ENCODE data around the gene NARS2.
"Not testable (repeated sequence)": the region's sequence is repeated elsewhere in the genome, so short reads cannot be mapped to it uniquely, and the experiment has no call there.

NARS2 gene

DNA sequence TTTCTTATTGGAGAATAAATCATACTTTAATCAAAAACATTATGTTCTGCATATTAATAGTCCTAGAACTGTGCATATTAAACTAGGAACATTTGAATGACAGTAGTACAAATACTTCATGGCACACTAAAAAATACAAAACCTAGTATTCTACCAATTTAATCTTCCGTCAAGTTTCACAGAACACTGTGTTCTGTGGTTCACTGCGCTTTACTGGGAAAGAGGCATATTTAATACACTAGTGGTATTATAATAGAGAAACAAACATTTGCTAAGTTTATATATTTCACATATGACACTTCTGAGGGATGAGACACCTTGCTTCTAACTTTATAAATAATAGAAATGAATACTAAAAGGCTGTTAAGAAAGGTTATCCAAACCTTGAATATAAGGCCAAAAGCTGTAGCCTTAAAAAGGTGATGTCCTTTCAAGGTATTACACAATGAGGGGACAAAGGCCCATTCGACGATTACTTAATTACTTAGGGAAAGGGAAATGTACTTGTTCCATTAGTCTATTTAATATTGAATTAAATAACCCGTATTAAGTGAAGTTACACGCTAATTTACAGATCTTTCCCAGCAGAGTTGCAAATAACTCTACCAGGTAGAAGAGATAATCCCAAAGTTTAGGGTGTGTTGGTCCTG, 48.0 kb downstream of the NARS2 start:
- TF ChIP-seq, protein P1, sequence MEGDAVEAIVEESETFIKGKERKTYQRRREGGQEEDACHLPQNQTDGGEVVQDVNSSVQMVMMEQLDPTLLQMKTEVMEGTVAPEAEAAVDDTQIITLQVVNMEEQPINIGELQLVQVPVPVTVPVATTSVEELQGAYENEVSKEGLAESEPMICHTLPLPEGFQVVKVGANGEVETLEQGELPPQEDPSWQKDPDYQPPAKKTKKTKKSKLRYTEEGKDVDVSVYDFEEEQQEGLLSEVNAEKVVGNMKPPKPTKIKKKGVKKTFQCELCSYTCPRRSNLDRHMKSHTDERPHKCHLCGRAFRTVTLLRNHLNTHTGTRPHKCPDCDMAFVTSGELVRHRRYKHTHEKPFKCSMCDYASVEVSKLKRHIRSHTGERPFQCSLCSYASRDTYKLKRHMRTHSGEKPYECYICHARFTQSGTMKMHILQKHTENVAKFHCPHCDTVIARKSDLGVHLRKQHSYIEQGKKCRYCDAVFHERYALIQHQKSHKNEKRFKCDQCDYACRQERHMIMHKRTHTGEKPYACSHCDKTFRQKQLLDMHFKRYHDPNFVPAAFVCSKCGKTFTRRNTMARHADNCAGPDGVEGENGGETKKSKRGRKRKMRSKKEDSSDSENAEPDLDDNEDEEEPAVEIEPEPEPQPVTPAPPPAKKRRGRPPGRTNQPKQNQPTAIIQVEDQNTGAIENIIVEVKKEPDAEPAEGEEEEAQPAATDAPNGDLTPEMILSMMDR (IDR thresholded peaks at IDR 0.05) = no peak
- H3K4me1 ChIP-seq (ENCODE audit: control insufficient read depth in 1 of 2, insufficient read depth in 1 of 2, low read depth in 1 of 2, low read length in 1 of 2) = no peaks in the 10 kb centered on the region
- no peaks in the 10 kb centered on the region for H3K36me3 ChIP-seq
- no peaks in the 10 kb centered on the region for H3K9me3 ChIP-seq
- no peak overlapping the region for H3K4me3 ChIP-seq (ENCODE audit: low read depth in 1 of 2, low read length in 1 of 2)
- no peaks in the 10 kb centered on the region for H3K27me3 ChIP-seq
- H3K27ac ChIP-seq = no peak overlapping the region

DNA sequence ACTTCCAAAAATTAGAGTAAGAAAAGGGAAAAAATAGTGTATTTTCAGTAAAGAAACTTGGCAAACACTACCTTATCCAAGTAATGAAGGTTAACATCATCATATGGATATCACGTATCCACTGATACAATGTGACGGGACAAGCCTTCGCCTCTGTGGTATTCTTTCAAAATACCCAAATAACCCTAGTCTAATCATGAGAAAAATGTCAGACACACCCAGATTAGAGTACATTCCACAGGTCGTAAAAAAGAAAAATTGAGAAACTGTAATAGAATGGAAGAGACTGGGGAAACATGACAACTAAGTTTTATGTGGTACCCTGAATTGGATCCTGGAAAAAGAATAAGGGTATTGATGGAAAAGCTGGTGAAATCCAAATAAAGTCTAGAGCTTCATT, 48.9 kb downstream of the NARS2 start:
- no peak overlapping the region for H3K27ac ChIP-seq
- no peaks in the 10 kb centered on the region for H3K4me1 ChIP-seq (ENCODE audit: control insufficient read depth in 1 of 2, insufficient read depth in 1 of 2, low read depth in 1 of 2, low read length in 1 of 2)
- no peaks in the 10 kb centered on the region for H3K27me3 ChIP-seq
- no peak overlapping the region for H3K4me3 ChIP-seq (ENCODE audit: low read depth in 1 of 2, low read length in 1 of 2)
- TF ChIP-seq, protein P1 (IDR thresholded peaks at IDR 0.05) = no peak
- H3K9me3 ChIP-seq = no peaks in the 10 kb centered on the region
- H3K36me3 ChIP-seq = no peaks in the 10 kb centered on the region

- Histone ChIP-seq H3K36me3 (no peaks in the 10 kb centered on the region), H3K27ac (no peak overlapping the region), H3K4me1 (ENCODE audit: control insufficient read depth in 1 of 2, insufficient read depth in 1 of 2, low read depth in 1 of 2, low read length in 1 of 2) (no peaks in the 10 kb centered on the region), H3K9me3 (no peaks in the 10 kb centered on the region), H3K27me3 (no peaks in the 10 kb centered on the region), H3K4me3 (ENCODE audit: low read depth in 1 of 2, low read length in 1 of 2) (no peak overlapping the region)
- TF ChIP-seq, protein P1 (IDR thresholded peaks at IDR 0.05) = no peak
Measured at GRCh38 chr11:78520230-78520629, 54.4 kb downstream of the NARS2 start.

GRCh38 chr11:78516281-78516680, 58.4 kb downstream of the NARS2 start:
- no peaks in the 10 kb centered on the region for H3K9me3 ChIP-seq
- H3K27me3 ChIP-seq = no peaks in the 10 kb centered on the region
- TF ChIP-seq, protein P1 (IDR thresholded peaks at IDR 0.05) = no peak
- H3K36me3 ChIP-seq = no peaks in the 10 kb centered on the region
- no peak overlapping the region for H3K27ac ChIP-seq
- H3K4me1 ChIP-seq (ENCODE audit: control insufficient read depth in 1 of 2, insufficient read depth in 1 of 2, low read depth in 1 of 2, low read length in 1 of 2) = no peaks in the 10 kb centered on the region
- H3K4me3 ChIP-seq (ENCODE audit: low read depth in 1 of 2, low read length in 1 of 2) = no peak overlapping the region

- H3K4me1 ChIP-seq (ENCODE audit: control insufficient read depth in 1 of 2, insufficient read depth in 1 of 2, low read depth in 1 of 2, low read length in 1 of 2) = no peaks in the 10 kb centered on the region
- no peak overlapping the region for H3K4me3 ChIP-seq (ENCODE audit: low read depth in 1 of 2, low read length in 1 of 2)
- TF ChIP-seq, protein P1 (IDR thresholded peaks at IDR 0.05) = no peak
- no peaks in the 10 kb centered on the region for H3K36me3 ChIP-seq
- no peak overlapping the region for H3K27ac ChIP-seq
- H3K9me3 ChIP-seq = no peaks in the 10 kb centered on the region
- H3K27me3 ChIP-seq = no peaks in the 10 kb centered on the region
Measured at GRCh38 chr11:78514922-78515502, 59.7 kb downstream of the NARS2 start.

GRCh38 chr11:78513085-78513484, 61.6 kb downstream of the NARS2 start:
- H3K27ac ChIP-seq; H3K4me3 ChIP-seq (ENCODE audit: low read depth in 1 of 2, low read length in 1 of 2); H3K4me1 ChIP-seq (ENCODE audit: control insufficient read depth in 1 of 2, insufficient read depth in 1 of 2, low read depth in 1 of 2, low read length in 1 of 2); H3K27me3 ChIP-seq; H3K36me3 ChIP-seq; H3K9me3 ChIP-seq: not testable (repeated sequence)
